Naive thymus-derived CD4-positive, alpha-beta T cell (primary cell): ENCODE results near the gene CNOT11. TPM values are rescaled to one million over a fixed set of nuclear protein-coding genes. Genes with fewer than 3 reads are reported as not detected.

Source experiments
- ATAC-seq: fragments of 150-1000 bp; cut with Tn5 transposase; 2 replicates; pipeline ENCODE4 v1.10.0; 2021; ENCODE audit warnings: mild to moderate bottlenecking, moderate library complexity
- CTCF ChIA-PET: fragments of 350-600 bp; sonication (Branson Sonifier 250); formaldehyde crosslinking; loops from one replicate; lab custom pipeline; 2021; ENCODE audit warnings: antibody characterized with exemption; lab: Charles Lee
- POLR2A ChIA-PET: fragments of 350-600 bp; sonication (Branson Sonifier 250); formaldehyde crosslinking; loops from one replicate; lab custom pipeline; 2021; ENCODE audit warnings: antibody characterized with exemption, inconsistent platforms; lab: Charles Lee
- DNase-seq, 9 donors: peaks; one replicate each; pipeline versions ENCODE4 v3.0.0 to v3.0.0-alpha.2; 2020 to 2022; ENCODE audit warnings: mixed read lengths in 1 of 9
- H3K27ac ChIP-seq: one replicate; pipeline ENCODE4 v1.7.0; 2013; ENCODE audit warnings: mild to moderate bottlenecking, low read depth, low read length, moderate library complexity
- H3K27me3 ChIP-seq, 2 donors: one replicate each; pipeline ENCODE4 v1.7.0; 2013; ENCODE audit warnings: low read length in 2 of 2, mild to moderate bottlenecking in 2 of 2, moderate library complexity in 2 of 2; ENCODE audit not compliant: control insufficient read depth in 2 of 2, insufficient read depth in 2 of 2
- H3K36me3 ChIP-seq, 3 experiments: 1 replicate in 2 of 3; 2 replicates in 1 of 3; pipeline ENCODE4 v1.7.0; 2013; ENCODE audit warnings: low read length in 3 of 3, mild to moderate bottlenecking in 3 of 3, moderate library complexity in 1 of 3; ENCODE audit not compliant: insufficient read depth in 3 of 3, control insufficient read depth in 2 of 3
- H3K4me1 ChIP-seq, 2 donors: one replicate each; pipeline ENCODE4 v1.7.0; 2013; ENCODE audit warnings: low read length in 2 of 2, mild to moderate bottlenecking in 2 of 2, moderate library complexity in 1 of 2; ENCODE audit not compliant: control insufficient read depth in 2 of 2, insufficient read depth in 2 of 2
- H3K4me3 ChIP-seq: 2 replicates; pipeline ENCODE4 v1.7.0; 2013; ENCODE audit warnings: mild to moderate bottlenecking, low read length
- H3K9me3 ChIP-seq, 3 experiments: 1 replicate in 2 of 3; 2 replicates in 1 of 3; pipeline ENCODE4 v1.7.0; 2013; ENCODE audit warnings: low read length in 3 of 3; ENCODE audit not compliant: control insufficient read depth in 2 of 3
- H3K27ac Mint-ChIP-seq, 9 donors: one replicate each; pipeline ENCODE4 v1.8.0; 2020 to 2022; ENCODE audit warnings: mixed read lengths in 9 of 9, mild to moderate bottlenecking in 8 of 9, moderate library complexity in 5 of 9, inconsistent platforms in 2 of 9
- H3K27me3 Mint-ChIP-seq, 5 donors: one replicate each; pipeline ENCODE4 v1.8.0; 2021 to 2022; ENCODE audit warnings: mixed read lengths in 5 of 5, mild to moderate bottlenecking in 1 of 5
- H3K36me3 Mint-ChIP-seq, 5 donors: one replicate each; pipeline ENCODE4 v1.8.0; 2020 to 2022; ENCODE audit warnings: mixed read lengths in 5 of 5, mild to moderate bottlenecking in 3 of 5, inconsistent platforms in 1 of 5
- H3K4me1 Mint-ChIP-seq, 7 donors: one replicate each; pipeline ENCODE4 v1.8.0; 2020 to 2022; ENCODE audit warnings: mixed read lengths in 7 of 7, mild to moderate bottlenecking in 3 of 7, inconsistent platforms in 1 of 7
- H3K4me3 Mint-ChIP-seq, 10 donors: one replicate each; pipeline ENCODE4 v1.8.0; 2020 to 2022; ENCODE audit warnings: mild to moderate bottlenecking in 10 of 10, mixed read lengths in 10 of 10, moderate library complexity in 6 of 10, inconsistent platforms in 2 of 10
- H3K9me3 Mint-ChIP-seq, 11 donors: one replicate each; pipeline ENCODE4 v1.8.0; 2020 to 2022; ENCODE audit warnings: mixed read lengths in 11 of 11, mild to moderate bottlenecking in 4 of 11, inconsistent platforms in 1 of 11, moderate library complexity in 1 of 11
- intact Hi-C, 2 donors: fragments of 100-400 bp; cut with micrococcal nuclease; formaldehyde crosslinking; loops; one replicate each; pipeline ENCODE4 v1.15.1; 2023
- polyA plus RNA-seq, 2 donors: library from polyadenylated mRNA; unstranded; fragments of 300-500 nt; fragmentation: Illumina TruSeq; gene quantifications; one replicate each; pipeline ENCODE4 v1.2.3, GENCODE V29; 2021
- total RNA-seq, 6 experiments: library from RNA in 5 of 6; stranded (reverse) in 5 of 6; gene quantifications; 1 replicate in 5 of 6; 2 replicates in 1 of 6; pipeline ENCODE4 v1.2.3 and lab custom pipeline; 2021 to 2026

CNOT11 gene
- total and polyA plus RNA-seq, 7 experiments from 2014 or later = 49.0 to 65.7 (median 60.4) TPM

- H3K4me3 ChIP-seq = no peak overlapping the region
- peak overlapping the region in 8 of 9 donors; percentile 2 to 63 (median 12) for H3K27ac Mint-ChIP-seq
- H3K4me1 ChIP-seq = peaks cover 32 to 63% of the 10 kb centered on the region in 2 donors
- H3K4me1 Mint-ChIP-seq = peaks cover 50 to 91% (median 82%) of the 10 kb centered on the region in 7 donors
- H3K36me3 ChIP-seq = peaks cover 0 to 19% (median 13%) of the 10 kb centered on the region in 3 experiments
- peaks cover 0 to 13% (median 3%) of the 10 kb centered on the region in 5 donors for H3K36me3 Mint-ChIP-seq
- no peak overlapping the region for H3K27ac ChIP-seq
- H3K27me3 Mint-ChIP-seq = no peaks in the 10 kb centered on the region
- DNase-seq (no peak), ATAC-seq (no peak)
- H3K9me3 ChIP-seq = no peaks in the 10 kb centered on the region
- POLR2A ChIA-PET = interaction anchor here (1.3 to 2.7 kb wide), 2 partner anchors 9 to 11 kb away, joined by 3 to 16 read pairs; partner anchors contain the start of gene RNF149
- no peaks in the 10 kb centered on the region for H3K9me3 Mint-ChIP-seq
- H3K4me3 Mint-ChIP-seq = peak overlapping the region in 8 of 10 donors; percentile 1 to 53 (median 28)
- CTCF ChIA-PET = interaction anchor here (1.4 kb wide), 1 partner anchor 36 kb away, joined by 3 read pairs; no protein-coding TSS in a partner anchor
- H3K27me3 ChIP-seq = no peaks in the 10 kb centered on the region
- intact Hi-C loops = loop anchor here in 1 of 2 donors (5.0 kb wide), 1 partner anchor 35 kb away; no protein-coding TSS in a partner anchor
Measured at GRCh38 chr2:101297383-101297782, 44.7 kb downstream of the CNOT11 start.

GRCh38 chr2:101299604-101300003 lies 46.9 kb downstream of the CNOT11 start:
- Mint-ChIP-seq H3K36me3 (peaks cover 0 to 21% (median 3%) of the 10 kb centered on the region in 5 donors), H3K27ac (peak overlapping the region in 8 of 9 donors; percentile 53 to 82 (median 72)), H3K9me3 (no peaks in the 10 kb centered on the region), H3K4me3 (peak overlapping the region in 9 of 10 donors; percentile 40 to 99 (median 69)), H3K27me3 (no peaks in the 10 kb centered on the region), H3K4me1 (peaks cover 63 to 98% (median 87%) of the 10 kb centered on the region in 7 donors)
- Histone ChIP-seq H3K9me3 (no peaks in the 10 kb centered on the region), H3K27ac (peak overlapping the region; percentile 47), H3K4me3 (peak overlapping the region; percentile 36), H3K4me1 (peaks cover 42 to 81% of the 10 kb centered on the region in 2 donors), H3K36me3 (peaks cover 0 to 4% (median under 1%) of the 10 kb centered on the region in 3 experiments), H3K27me3 (no peaks in the 10 kb centered on the region)
- CTCF ChIA-PET = interaction anchor here (2.0 kb wide), 1 partner anchor 34 kb away, joined by 5 read pairs; no protein-coding TSS in a partner anchor
- ATAC-seq (peak; percentile 19), DNase-seq (no peak)
- POLR2A ChIA-PET = interaction anchor here (0.6 to 2.7 kb wide), 5 partner anchors 9 to 175 kb away, joined by 3 to 16 read pairs (median 3); partner anchors contain the start of gene RNF149
- intact Hi-C loops = loop anchor here in 1 of 2 donors (5.0 kb wide), 2 partner anchors 33 to 88 kb away; partner anchors contain the start of gene CREG2

- DNase-seq (no peak), ATAC-seq (peak; percentile 33)
- no peaks in the 10 kb centered on the region for H3K36me3 ChIP-seq
- H3K9me3 Mint-ChIP-seq = no peaks in the 10 kb centered on the region
- peak overlapping the region; percentile 4 to 99 (median 64) for H3K4me3 Mint-ChIP-seq
- H3K36me3 Mint-ChIP-seq = peaks cover 0 to 24% (median 3%) of the 10 kb centered on the region in 5 donors
- peaks cover 46 to 86% of the 10 kb centered on the region in 2 donors for H3K4me1 ChIP-seq
- ChIA-PET CTCF (interaction anchor here (0.6 to 2.0 kb wide), 2 partner anchors 16 to 34 kb away, joined by 3 to 5 read pairs; no protein-coding TSS in a partner anchor), POLR2A (interaction anchor here (0.7 to 2.7 kb wide), 4 partner anchors 9 to 174 kb away, joined by 3 to 16 read pairs (median 4); partner anchors contain the start of gene RNF149)
- H3K4me3 ChIP-seq = peak overlapping the region; percentile 36
- intact Hi-C loops = loop anchor here in 1 of 2 donors (5.0 kb wide), 1 partner anchor 87 kb away; the partner anchor contains the start of gene CREG2
- peaks cover 68 to 98% (median 92%) of the 10 kb centered on the region in 7 donors for H3K4me1 Mint-ChIP-seq
- peak overlapping the region; percentile 47 for H3K27ac ChIP-seq
- no peaks in the 10 kb centered on the region for H3K9me3 ChIP-seq
- peak overlapping the region in 8 of 9 donors; percentile 53 to 82 (median 72) for H3K27ac Mint-ChIP-seq
- no peaks in the 10 kb centered on the region for H3K27me3 ChIP-seq
- H3K27me3 Mint-ChIP-seq = no peaks in the 10 kb centered on the region
Measured at GRCh38 chr2:101300164-101300563, 47.5 kb downstream of the CNOT11 start.

GRCh38 chr2:101300836-101301235 lies 48.1 kb downstream of the CNOT11 start:
- POLR2A ChIA-PET = interaction anchor here (1.4 to 2.5 kb wide), 2 partner anchors 10 to 28 kb away, joined by 5 to 6 read pairs; no protein-coding TSS in a partner anchor
- H3K36me3 ChIP-seq = no peaks in the 10 kb centered on the region
- intact Hi-C loops = loop anchor here in 1 of 2 donors (5.0 kb wide), 1 partner anchor 86 kb away; the partner anchor contains the start of gene CREG2
- Mint-ChIP-seq H3K36me3 (peaks cover 0 to 31% (median 3%) of the 10 kb centered on the region in 5 donors), H3K9me3 (no peaks in the 10 kb centered on the region), H3K27ac (peak overlapping the region in 7 of 9 donors; percentile 0 to 86 (median 55)), H3K4me1 (peaks cover 71 to 98% (median 93%) of the 10 kb centered on the region in 7 donors), H3K27me3 (no peaks in the 10 kb centered on the region), H3K4me3 (peak overlapping the region in 8 of 10 donors; percentile 30 to 99 (median 60))
- CTCF ChIA-PET = interaction anchor here (0.6 to 2.0 kb wide), 5 partner anchors 17 to 41 kb away, joined by 3 to 5 read pairs (median 3); no protein-coding TSS in a partner anchor
- DNase-seq (no peak), ATAC-seq (no peak)
- H3K27ac ChIP-seq = peak overlapping the region; percentile 49
- no peaks in the 10 kb centered on the region for H3K9me3 ChIP-seq
- peak overlapping the region; percentile 36 for H3K4me3 ChIP-seq
- no peaks in the 10 kb centered on the region for H3K27me3 ChIP-seq
- peaks cover 52 to 86% of the 10 kb centered on the region in 2 donors for H3K4me1 ChIP-seq

GRCh38 chr2:101302016-101302415 lies 49.3 kb downstream of the CNOT11 start:
- H3K4me1 ChIP-seq = peaks cover 54 to 81% of the 10 kb centered on the region in 2 donors
- peaks cover 68 to 98% (median 93%) of the 10 kb centered on the region in 7 donors for H3K4me1 Mint-ChIP-seq
- H3K9me3 ChIP-seq = no peaks in the 10 kb centered on the region
- no peaks in the 10 kb centered on the region for H3K9me3 Mint-ChIP-seq
- intact Hi-C loops = loop anchor here in 1 of 2 donors (5.0 kb wide), 1 partner anchor 85 kb away; the partner anchor contains the start of gene CREG2
- ATAC-seq = no peak
- no peaks in the 10 kb centered on the region for H3K27me3 Mint-ChIP-seq
- ChIA-PET POLR2A (interaction anchor here (0.5 to 1.4 kb wide), 4 partner anchors 9 to 553 kb away, joined by 3 to 5 read pairs (median 3); no protein-coding TSS in a partner anchor), CTCF (interaction anchor here (1.4 kb wide), 1 partner anchor 27 kb away, joined by 3 read pairs; no protein-coding TSS in a partner anchor)
- no peak for DNase-seq
- peak overlapping the region in 7 of 10 donors; percentile 11 to 99 (median 55) for H3K4me3 Mint-ChIP-seq
- peaks cover 0 to 43% (median 6%) of the 10 kb centered on the region in 5 donors for H3K36me3 Mint-ChIP-seq
- H3K36me3 ChIP-seq = no peaks in the 10 kb centered on the region
- H3K4me3 ChIP-seq = no peak overlapping the region
- peak overlapping the region in 6 of 9 donors; percentile 39 to 86 (median 56) for H3K27ac Mint-ChIP-seq
- H3K27me3 ChIP-seq = no peaks in the 10 kb centered on the region
- no peak overlapping the region for H3K27ac ChIP-seq

GRCh38 chr2:101303688-101304087 lies 51.0 kb downstream of the CNOT11 start:
- peak overlapping the region in 7 of 9 donors; percentile 77 to 99 (median 91) for H3K27ac Mint-ChIP-seq
- H3K36me3 Mint-ChIP-seq = peaks cover 0 to 39% (median 6%) of the 10 kb centered on the region in 5 donors
- H3K9me3 Mint-ChIP-seq = no peaks in the 10 kb centered on the region
- peaks cover 54 to 84% (median 77%) of the 10 kb centered on the region in 7 donors for H3K4me1 Mint-ChIP-seq
- DNase-seq = no peak
- no peaks in the 10 kb centered on the region for H3K9me3 ChIP-seq
- H3K4me1 ChIP-seq = peaks cover 46 to 68% of the 10 kb centered on the region in 2 donors
- POLR2A ChIA-PET = interaction anchor here (0.7 kb wide), 3 partner anchors 13 to 83 kb away, joined by 3 to 4 read pairs (median 4); no protein-coding TSS in a partner anchor
- H3K27ac ChIP-seq = peak overlapping the region; percentile 26
- no peaks in the 10 kb centered on the region for H3K27me3 ChIP-seq
- H3K36me3 ChIP-seq = peaks cover 0 to 5% (median 0%) of the 10 kb centered on the region in 3 experiments
- CTCF ChIA-PET = interaction anchor here (1.0 kb wide), 1 partner anchor 38 kb away, joined by 4 read pairs; no protein-coding TSS in a partner anchor
- no peak for ATAC-seq
- peak overlapping the region; percentile 27 to 99 (median 92) for H3K4me3 Mint-ChIP-seq
- no peaks in the 10 kb centered on the region for H3K27me3 Mint-ChIP-seq
- H3K4me3 ChIP-seq = no peak overlapping the region
- intact Hi-C loops = loop anchor here in 1 of 2 donors (5.0 kb wide), 1 partner anchor 84 kb away; the partner anchor contains the start of gene CREG2
